ENCODE data around the gene ADGRD1.

ADGRD1 gene

GRCh38 chr12:130978785-130979184 lies 25.1 kb downstream of the ADGRD1 start:
- Histone ChIP-seq H3K36me3 (ENCODE audit: control insufficient read depth in 1 of 2, insufficient read depth in 2 of 2, low read length in 2 of 2) (no peaks in the 10 kb centered on the region), H3K79me2 (ENCODE audit: control insufficient read depth, insufficient read depth, low read length, poor library complexity) (no peaks in the 10 kb centered on the region), H3K18ac (ENCODE audit: low read length) (no peak overlapping the region), H3K4me2 (ENCODE audit: low read length) (no peak overlapping the region), H3K4me3 (ENCODE audit: low read depth, low read length) (no peak overlapping the region), H2BK12ac (ENCODE audit: low read length) (no peak overlapping the region), H4K12ac (ENCODE audit: low read depth, low read length) (no peak overlapping the region), H3K4me1 (ENCODE audit: control insufficient read depth in 1 of 2, insufficient read depth in 2 of 2, low read length in 2 of 2) (no peaks in the 10 kb centered on the region), H4K8ac (ENCODE audit: low read depth, low read length) (no peak overlapping the region), H4K91ac (ENCODE audit: low read depth, low read length) (no peak overlapping the region), H2AK5ac (ENCODE audit: low read length) (no peak overlapping the region), H3K27me3 (ENCODE audit: insufficient read depth, low read length) (no peaks in the 10 kb centered on the region), H3K14ac (ENCODE audit: low read length) (no peak overlapping the region), H3K9me3 (ENCODE audit: insufficient read depth, low read depth, low read length) (no peaks in the 10 kb centered on the region), H2BK120ac (ENCODE audit: insufficient read depth, low read length, poor library complexity) (no peak overlapping the region), H3K4ac (ENCODE audit: low read depth, low read length) (no peak overlapping the region), H2AFZ (ENCODE audit: insufficient read depth, low read length, poor library complexity) (no peak overlapping the region), H3K9ac (ENCODE audit: low read length) (no peak overlapping the region), H3K27ac (ENCODE audit: low read depth, low read length) (no peak overlapping the region), H3K79me1 (ENCODE audit: low read length) (no peaks in the 10 kb centered on the region), H2BK5ac (ENCODE audit: low read depth, low read length, poor library complexity) (no peak overlapping the region), H3K23ac (ENCODE audit: low read length) (no peak overlapping the region)
- no peak for DNase-seq
- WGBS (ENCODE audit: extremely low coverage, insufficient coverage, insufficient read length) = no CpG with 5 or more reads among the region's 12 CpGs

- Histone ChIP-seq H4K12ac (ENCODE audit: low read depth, low read length) (no peak overlapping the region), H2BK120ac (ENCODE audit: insufficient read depth, low read length, poor library complexity) (no peak overlapping the region), H3K9ac (ENCODE audit: low read length) (no peak overlapping the region), H2AK5ac (ENCODE audit: low read length) (no peak overlapping the region), H3K79me2 (ENCODE audit: control insufficient read depth, insufficient read depth, low read length, poor library complexity) (no peaks in the 10 kb centered on the region), H3K18ac (ENCODE audit: low read length) (no peak overlapping the region), H3K27ac (ENCODE audit: low read depth, low read length) (no peak overlapping the region), H3K14ac (ENCODE audit: low read length) (no peak overlapping the region), H2AFZ (ENCODE audit: insufficient read depth, low read length, poor library complexity) (no peak overlapping the region), H3K27me3 (ENCODE audit: insufficient read depth, low read length) (no peaks in the 10 kb centered on the region), H4K8ac (ENCODE audit: low read depth, low read length) (no peak overlapping the region), H3K36me3 (ENCODE audit: control insufficient read depth in 1 of 2, insufficient read depth in 2 of 2, low read length in 2 of 2) (no peaks in the 10 kb centered on the region), H3K79me1 (ENCODE audit: low read length) (no peaks in the 10 kb centered on the region), H3K9me3 (ENCODE audit: insufficient read depth, low read depth, low read length) (no peaks in the 10 kb centered on the region), H3K4me1 (ENCODE audit: control insufficient read depth in 1 of 2, insufficient read depth in 2 of 2, low read length in 2 of 2) (no peaks in the 10 kb centered on the region), H4K91ac (ENCODE audit: low read depth, low read length) (no peak overlapping the region), H2BK12ac (ENCODE audit: low read length) (no peak overlapping the region), H3K4me3 (ENCODE audit: low read depth, low read length) (no peak overlapping the region), H3K23ac (ENCODE audit: low read length) (no peak overlapping the region), H3K4me2 (ENCODE audit: low read length) (no peak overlapping the region), H3K4ac (ENCODE audit: low read depth, low read length) (no peak overlapping the region), H2BK5ac (ENCODE audit: low read depth, low read length, poor library complexity) (no peak overlapping the region)
- no peak for DNase-seq
- WGBS (ENCODE audit: extremely low coverage, insufficient coverage, insufficient read length) = no CpG with 5 or more reads among the region's 11 CpGs
These were observed 27.5 kb downstream of the ADGRD1 start for GRCh38 chr12:130981074-130981742.

- no peaks in the 10 kb centered on the region for H3K79me2 ChIP-seq (ENCODE audit: control insufficient read depth, insufficient read depth, low read length, poor library complexity)
- H4K8ac ChIP-seq (ENCODE audit: low read depth, low read length) = no peak overlapping the region
- no peaks in the 10 kb centered on the region for H3K4me1 ChIP-seq (ENCODE audit: control insufficient read depth in 1 of 2, insufficient read depth in 2 of 2, low read length in 2 of 2)
- no peaks in the 10 kb centered on the region for H3K36me3 ChIP-seq (ENCODE audit: control insufficient read depth in 1 of 2, insufficient read depth in 2 of 2, low read length in 2 of 2)
- H3K27me3 ChIP-seq (ENCODE audit: insufficient read depth, low read length) = no peaks in the 10 kb centered on the region
- H4K12ac ChIP-seq (ENCODE audit: low read depth, low read length) = no peak overlapping the region
- H2BK12ac ChIP-seq (ENCODE audit: low read length) = no peak overlapping the region
- H3K79me1 ChIP-seq (ENCODE audit: low read length) = no peaks in the 10 kb centered on the region
- no peak overlapping the region for H3K23ac ChIP-seq (ENCODE audit: low read length)
- no peak overlapping the region for H3K27ac ChIP-seq (ENCODE audit: low read depth, low read length)
- no peak overlapping the region for H3K4me3 ChIP-seq (ENCODE audit: low read depth, low read length)
- no peaks in the 10 kb centered on the region for H3K9me3 ChIP-seq (ENCODE audit: insufficient read depth, low read depth, low read length)
- H2BK120ac ChIP-seq (ENCODE audit: insufficient read depth, low read length, poor library complexity) = no peak overlapping the region
- no peak overlapping the region for H2AFZ ChIP-seq (ENCODE audit: insufficient read depth, low read length, poor library complexity)
- WGBS (ENCODE audit: extremely low coverage, insufficient coverage, insufficient read length) = no CpG with 5 or more reads among the region's 12 CpGs
- no peak overlapping the region for H2BK5ac ChIP-seq (ENCODE audit: low read depth, low read length, poor library complexity)
- no peak overlapping the region for H2AK5ac ChIP-seq (ENCODE audit: low read length)
- no peak overlapping the region for H3K14ac ChIP-seq (ENCODE audit: low read length)
- no peak overlapping the region for H3K9ac ChIP-seq (ENCODE audit: low read length)
- no peak overlapping the region for H3K4me2 ChIP-seq (ENCODE audit: low read length)
- H4K91ac ChIP-seq (ENCODE audit: low read depth, low read length) = no peak overlapping the region
- H3K4ac ChIP-seq (ENCODE audit: low read depth, low read length) = no peak overlapping the region
- DNase-seq = no peak
- no peak overlapping the region for H3K18ac ChIP-seq (ENCODE audit: low read length)
These were observed 28.2 kb downstream of the ADGRD1 start for GRCh38 chr12:130981911-130982310.

GRCh38 chr12:130982565-130983225 lies 29.0 kb downstream of the ADGRD1 start:
- Histone ChIP-seq H2AK5ac (ENCODE audit: low read length) (no peak overlapping the region), H2BK12ac (ENCODE audit: low read length) (no peak overlapping the region), H3K18ac (ENCODE audit: low read length) (no peak overlapping the region), H4K8ac (ENCODE audit: low read depth, low read length) (no peak overlapping the region), H4K91ac (ENCODE audit: low read depth, low read length) (no peak overlapping the region), H3K4me1 (ENCODE audit: control insufficient read depth in 1 of 2, insufficient read depth in 2 of 2, low read length in 2 of 2) (no peaks in the 10 kb centered on the region), H3K27me3 (ENCODE audit: insufficient read depth, low read length) (no peaks in the 10 kb centered on the region), H3K4me2 (ENCODE audit: low read length) (no peak overlapping the region), H3K27ac (ENCODE audit: low read depth, low read length) (no peak overlapping the region), H2BK5ac (ENCODE audit: low read depth, low read length, poor library complexity) (no peak overlapping the region), H3K23ac (ENCODE audit: low read length) (no peak overlapping the region), H4K12ac (ENCODE audit: low read depth, low read length) (no peak overlapping the region), H3K9me3 (ENCODE audit: insufficient read depth, low read depth, low read length) (no peaks in the 10 kb centered on the region), H2AFZ (ENCODE audit: insufficient read depth, low read length, poor library complexity) (no peak overlapping the region), H3K36me3 (ENCODE audit: control insufficient read depth in 1 of 2, insufficient read depth in 2 of 2, low read length in 2 of 2) (no peaks in the 10 kb centered on the region), H3K79me2 (ENCODE audit: control insufficient read depth, insufficient read depth, low read length, poor library complexity) (no peaks in the 10 kb centered on the region), H3K14ac (ENCODE audit: low read length) (no peak overlapping the region), H3K9ac (ENCODE audit: low read length) (no peak overlapping the region), H3K79me1 (ENCODE audit: low read length) (no peaks in the 10 kb centered on the region), H3K4me3 (ENCODE audit: low read depth, low read length) (no peak overlapping the region), H3K4ac (ENCODE audit: low read depth, low read length) (no peak overlapping the region), H2BK120ac (ENCODE audit: insufficient read depth, low read length, poor library complexity) (no peak overlapping the region)
- WGBS (ENCODE audit: extremely low coverage, insufficient coverage, insufficient read length) = no CpG with 5 or more reads among the region's 11 CpGs
- no peak for DNase-seq

Data from trophoblast cell (in vitro differentiated cells and primary cell).